Activated CD4-positive, CD25-positive, alpha-beta regulatory T cell treated with anti-CD3 and anti-CD28 coated beads, Interleukin-2, amount 50 U/mL, for 24 hours (primary cell): ENCODE measurements around the gene TRMT112.
A peak's percentile ranks its signal among the peaks of the same experiment; 100 is the strongest.

Experiments
- ATAC-seq, 2 donors: fragments of 150-1000 bp; cut with Tn5 transposase; one replicate each; pipeline ENCODE4 v1.10.0; 2021; ENCODE audit warnings: mild to moderate bottlenecking in 1 of 2, moderate library complexity in 1 of 2

TRMT112 gene

DNA sequence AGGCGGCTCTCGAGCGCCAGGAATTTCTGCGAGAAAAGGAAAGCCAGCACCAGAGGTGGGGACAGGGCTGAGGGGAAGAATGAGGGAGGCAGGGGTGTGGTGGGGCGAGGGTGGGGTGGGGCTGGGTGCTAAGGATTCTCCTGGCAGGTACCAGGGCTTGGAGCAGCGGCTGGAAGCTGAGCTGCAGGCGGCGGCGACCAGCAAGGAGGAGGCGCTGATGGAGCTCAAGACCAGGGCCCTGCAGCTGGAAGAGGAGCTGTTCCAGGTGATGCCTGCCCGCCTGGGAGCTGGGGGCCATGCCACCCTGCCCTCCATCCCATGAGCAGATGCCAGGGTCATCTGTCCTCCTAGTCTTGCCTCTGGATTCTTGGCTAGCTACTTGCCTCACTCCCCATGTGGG is 32.0 kb upstream of the TRMT112 start:
- ATAC-seq, result no peak

DNA sequence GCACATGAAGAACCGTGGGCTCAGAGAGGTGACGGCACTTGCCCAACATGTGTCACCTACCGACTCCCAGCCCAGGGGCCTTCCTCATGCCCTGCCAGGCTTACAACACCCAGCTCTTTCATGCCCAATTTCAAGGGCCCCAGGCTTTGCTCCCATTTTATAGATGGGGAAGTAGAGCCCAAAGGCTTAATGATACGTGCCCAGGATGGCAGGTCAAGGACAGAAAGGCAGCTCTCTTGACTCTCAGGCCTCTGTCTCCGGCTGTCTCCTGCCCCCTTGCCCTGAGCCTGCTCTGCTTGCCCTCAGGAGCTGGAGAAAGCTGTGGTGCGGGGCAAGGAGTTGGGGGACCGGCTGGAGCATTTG is 31.6 kb upstream of the TRMT112 start:
- ATAC-seq, result no peak

DNA sequence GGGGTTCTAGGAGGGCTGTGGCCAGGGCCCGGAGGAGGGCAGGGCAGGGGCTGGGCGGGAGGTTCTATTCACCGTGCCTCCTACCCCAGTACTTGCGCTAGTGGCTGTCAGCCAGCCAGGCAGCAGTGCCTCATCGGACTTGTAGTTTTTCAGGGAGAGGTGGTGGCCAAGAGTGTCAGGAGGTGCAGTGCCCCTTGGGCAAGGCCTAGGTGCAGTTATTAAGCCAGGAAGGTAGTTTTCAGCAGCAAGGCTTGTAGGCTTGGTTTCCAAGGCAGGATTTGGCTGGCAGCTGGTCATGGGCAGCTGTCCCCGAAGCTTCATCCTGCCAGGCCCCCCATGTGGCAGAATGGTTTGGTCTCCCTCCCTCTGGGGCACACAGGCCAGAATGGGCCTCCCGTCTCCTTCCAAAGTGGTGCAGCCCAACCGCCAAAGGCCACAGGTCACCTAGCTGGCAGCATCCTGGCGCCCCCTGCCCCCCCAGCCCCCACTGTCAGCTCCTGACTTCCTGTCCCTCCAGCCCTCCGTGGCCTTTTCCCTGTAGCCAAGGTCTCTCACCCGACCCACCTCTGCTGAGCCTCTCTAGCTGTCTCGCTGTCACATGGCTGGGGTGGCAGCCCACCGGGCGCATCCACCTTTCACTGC is 31.1 kb upstream of the TRMT112 start:
- no peak for ATAC-seq

GRCh38 chr11:64347193-64347867 is 30.0 kb upstream of the TRMT112 start:
- no peak for ATAC-seq

DNA sequence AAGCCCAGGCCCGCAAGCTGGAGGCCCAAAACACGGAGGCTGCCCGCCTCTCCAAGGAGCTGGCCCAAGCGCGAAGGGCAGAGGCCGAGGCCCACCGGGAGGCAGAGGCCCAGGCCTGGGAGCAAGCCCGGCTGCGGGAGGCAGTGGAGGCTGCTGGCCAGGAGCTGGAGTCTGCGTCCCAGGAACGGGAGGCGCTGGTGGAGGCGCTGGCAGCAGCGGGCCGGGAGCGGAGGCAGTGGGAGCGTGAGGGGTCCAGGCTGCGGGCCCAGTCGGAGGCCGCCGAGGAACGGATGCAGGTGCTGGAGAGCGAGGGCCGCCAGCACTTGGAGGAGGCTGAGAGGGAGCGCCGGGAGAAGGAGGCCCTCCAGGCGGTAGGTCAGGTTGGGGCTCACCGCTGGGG is 27.4 kb upstream of the TRMT112 start:
- ATAC-seq, result no peak

- ATAC-seq, result no peak
Observed at GRCh38 chr11:64343767-64344559, 26.6 kb upstream of the TRMT112 start.

DNA sequence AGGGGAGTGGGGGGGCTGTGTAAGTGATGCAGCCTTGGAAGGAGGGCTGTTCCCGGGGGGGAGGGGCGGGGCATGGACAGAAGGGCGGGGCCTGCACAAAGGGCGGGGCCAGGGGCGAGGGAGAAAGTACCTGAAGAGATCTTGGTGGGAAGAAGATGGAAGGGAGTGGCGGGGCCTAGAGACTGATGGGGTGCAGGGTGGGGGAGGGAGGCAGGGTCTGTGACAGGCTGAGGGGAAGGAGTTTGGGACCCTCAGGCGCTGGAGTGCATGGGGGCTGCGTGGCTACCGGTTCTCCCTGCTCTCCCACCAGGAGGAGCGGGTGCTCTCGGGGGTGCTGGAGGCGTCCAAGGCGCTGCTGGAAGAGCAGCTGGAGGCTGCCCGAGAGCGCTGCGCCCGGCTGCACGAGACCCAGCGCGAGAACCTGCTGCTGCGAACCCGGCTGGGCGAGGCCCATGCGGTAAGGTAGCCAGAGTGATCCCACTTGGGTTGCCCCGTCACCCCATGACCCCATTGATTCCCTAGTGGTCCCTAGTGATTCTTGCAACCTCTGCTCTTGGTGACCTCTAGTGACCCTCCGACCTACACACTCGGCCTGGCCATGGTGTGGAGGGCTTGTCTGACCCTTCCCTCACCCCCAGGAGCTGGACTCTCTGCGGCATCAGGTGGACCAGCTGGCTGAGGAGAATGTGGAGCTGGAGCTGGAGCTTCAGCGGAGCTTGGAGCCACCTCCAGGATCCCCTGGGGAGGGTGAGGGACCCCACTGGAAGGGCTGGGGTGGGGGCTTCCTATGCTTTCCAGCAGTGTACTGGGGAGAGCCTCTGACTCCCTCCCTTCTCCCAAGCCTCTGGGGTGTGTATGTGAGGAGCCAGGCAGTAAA is 25.7 kb upstream of the TRMT112 start:
- ATAC-seq, result no peak

- ATAC-seq, result peak; percentile 74 to 75
Observed at GRCh38 chr11:64341851-64342791, 24.8 kb upstream of the TRMT112 start.

GRCh38 chr11:64341429-64341828 is 24.1 kb upstream of the TRMT112 start:
- ATAC-seq, result no peak

- peak; percentile 28 to 52 for ATAC-seq
Observed at GRCh38 chr11:64340671-64341335, 23.4 kb upstream of the TRMT112 start.

GRCh38 chr11:64339754-64340408 is 22.5 kb upstream of the TRMT112 start, which contains the start of gene CCDC88B:
CCDC88B (plus strand) TSS chr11:64340204; CDS start chr11:64340267, 63 bp downstream.
- ATAC-seq, result peak; percentile 83

- no peak for ATAC-seq
Observed at GRCh38 chr11:64339286-64339685, 21.9 kb upstream of the TRMT112 start.

DNA sequence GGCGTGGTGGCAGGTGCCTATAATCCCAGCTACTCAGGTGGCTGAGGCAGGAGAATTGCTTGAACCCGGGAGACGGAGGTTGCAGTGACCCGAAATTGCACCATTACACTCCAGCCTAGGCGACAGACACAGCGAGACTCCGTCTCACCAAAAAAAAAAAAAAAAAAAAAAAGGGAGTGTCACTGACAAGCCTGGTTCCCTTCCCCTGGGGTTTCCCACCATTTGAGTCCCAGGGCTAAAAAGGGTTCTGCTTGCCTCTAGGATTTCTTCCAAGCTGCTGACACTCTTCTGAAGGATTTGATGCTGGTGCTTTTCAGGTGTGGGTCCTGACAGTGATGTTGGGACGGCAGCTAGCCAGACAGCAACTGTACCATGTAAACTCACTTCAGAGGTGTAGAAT is 21.4 kb upstream of the TRMT112 start:
- no peak for ATAC-seq

- no peak for ATAC-seq
Observed at GRCh38 chr11:64337538-64338249, 20.3 kb upstream of the TRMT112 start.

- peak; percentile 77 to 78 for ATAC-seq
Observed at GRCh38 chr11:64334764-64335735, 17.7 kb upstream of the TRMT112 start.

GRCh38 chr11:64333556-64333955 is 16.2 kb upstream of the TRMT112 start:
- ATAC-seq, result no peak

- peak; percentile 78 to 79 for ATAC-seq
Observed at GRCh38 chr11:64331569-64332371, 14.4 kb upstream of the TRMT112 start.

- ATAC-seq, result no peak
Observed at GRCh38 chr11:64330888-64331287, 13.5 kb upstream of the TRMT112 start.
